Activated T-helper 1 cell treated with anti-CD3 and anti-CD28 coated beads, Interleukin-12 subunit alpha, Interleukin-12 subunit beta, Interleukin-2, Interleukin-4 antibody, amounts not matched to agents 30 ng/mL and 10 ng/mL and 1 ng/mL, durations not matched to agents 14 hours and 24 hours and 36 hours (primary cell): Measurements from ENCODE around the gene RAB3D. TPM values are rescaled to one million over a fixed set of nuclear protein-coding genes. Genes with fewer than 3 reads are reported as not detected.

Experiments
- DNase-seq: peaks from one replicate; pipeline ENCODE4 v3.0.0; 2021; ENCODE audit warnings: low spot score
- H3K27ac Mint-ChIP-seq: one replicate; pipeline ENCODE4 v1.8.0; 2021; ENCODE audit warnings: mild to moderate bottlenecking, mixed read lengths
- H3K27me3 Mint-ChIP-seq: one replicate; pipeline ENCODE4 v1.8.0; 2022; ENCODE audit warnings: mild to moderate bottlenecking, moderate library complexity, mixed read lengths; ENCODE audit not compliant: insufficient read depth
- H3K36me3 Mint-ChIP-seq: one replicate; pipeline ENCODE4 v1.8.0; 2021; ENCODE audit warnings: low read depth, mixed read lengths
- H3K4me1 Mint-ChIP-seq: one replicate; pipeline ENCODE4 v1.8.0; 2021; ENCODE audit warnings: low read depth, mixed read lengths
- H3K4me3 Mint-ChIP-seq: one replicate; pipeline ENCODE4 v1.8.0; 2021; ENCODE audit warnings: mild to moderate bottlenecking, moderate library complexity, mixed read lengths
- H3K9me3 Mint-ChIP-seq: one replicate; pipeline ENCODE4 v1.8.0; 2021; ENCODE audit warnings: mixed read lengths
- intact Hi-C: fragments of 100-400 bp; cut with micrococcal nuclease; formaldehyde crosslinking; loops from one replicate; pipeline ENCODE4 v1.15.1; 2024
- total RNA-seq: library from RNA; stranded (reverse); gene quantifications from 2 replicates; pipeline ENCODE4 v1.2.3, GENCODE V29; 2022

The RAB3D gene
- total RNA-seq, 1 donor from 2014 or later, result 6.9 TPM

DNA sequence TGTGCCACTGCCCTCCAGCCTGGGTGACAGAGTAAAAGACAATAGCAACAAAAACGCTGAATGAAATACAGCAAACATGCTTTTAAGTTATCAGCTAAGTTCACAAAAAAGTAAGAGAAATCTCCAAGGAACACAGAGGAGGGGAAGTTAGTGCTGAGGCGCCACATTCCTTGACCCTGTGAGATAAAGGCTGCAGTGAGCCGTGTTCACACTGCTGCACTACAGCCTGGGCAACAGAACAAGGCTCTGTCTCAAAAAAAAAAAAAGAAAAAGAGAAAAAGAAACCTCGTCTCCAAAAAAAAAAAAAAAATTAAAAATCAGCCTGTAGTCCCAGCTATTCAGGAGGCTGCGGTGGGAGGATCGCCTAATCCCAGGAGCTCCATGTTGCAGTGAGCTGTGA is 60.8 kb downstream of the RAB3D start:
- Mint-ChIP-seq H3K36me3 (no peaks in the 10 kb centered on the region), H3K4me3 (no peak overlapping the region), H3K27me3 (peaks cover 53% of the 10 kb centered on the region), H3K27ac (no peak overlapping the region), H3K4me1 (peaks cover 9% of the 10 kb centered on the region), H3K9me3 (no peaks in the 10 kb centered on the region)
- no peak for DNase-seq
- intact Hi-C loops, result no loop called here

DNA sequence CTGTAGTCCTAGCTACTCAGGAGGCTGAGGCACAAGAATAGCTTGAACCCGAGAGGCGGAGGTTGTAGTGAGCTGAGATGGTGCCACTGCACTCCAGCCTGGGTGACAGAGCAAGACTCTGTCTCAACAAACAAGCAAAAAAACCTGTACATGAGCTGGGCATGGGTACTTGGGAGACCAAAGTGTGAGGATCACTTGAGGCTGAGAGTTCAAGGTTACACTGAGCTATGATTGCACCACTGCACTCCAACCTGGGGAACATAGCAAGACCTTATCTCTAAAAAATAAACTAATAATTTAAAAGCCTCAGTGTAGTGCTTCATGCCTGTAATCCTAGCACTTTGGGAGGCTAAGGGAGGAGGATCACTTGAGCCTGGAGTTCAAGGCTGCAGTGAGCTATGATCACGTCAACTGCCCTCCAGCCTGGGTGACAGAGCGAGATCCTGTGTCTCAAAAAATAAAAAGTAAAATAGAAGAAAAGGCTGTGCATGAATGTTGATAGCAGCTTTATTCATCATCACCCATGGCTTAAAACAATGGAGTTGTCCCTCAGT is 64.8 kb downstream of the RAB3D start:
- Mint-ChIP-seq H3K36me3 (no peaks in the 10 kb centered on the region), H3K27ac (no peak overlapping the region), H3K9me3 (no peaks in the 10 kb centered on the region), H3K4me3 (no peak overlapping the region), H3K27me3 (peaks cover 49% of the 10 kb centered on the region), H3K4me1 (peaks cover 5% of the 10 kb centered on the region)
- DNase-seq, result no peak
- intact Hi-C loops, result no loop called here

DNA sequence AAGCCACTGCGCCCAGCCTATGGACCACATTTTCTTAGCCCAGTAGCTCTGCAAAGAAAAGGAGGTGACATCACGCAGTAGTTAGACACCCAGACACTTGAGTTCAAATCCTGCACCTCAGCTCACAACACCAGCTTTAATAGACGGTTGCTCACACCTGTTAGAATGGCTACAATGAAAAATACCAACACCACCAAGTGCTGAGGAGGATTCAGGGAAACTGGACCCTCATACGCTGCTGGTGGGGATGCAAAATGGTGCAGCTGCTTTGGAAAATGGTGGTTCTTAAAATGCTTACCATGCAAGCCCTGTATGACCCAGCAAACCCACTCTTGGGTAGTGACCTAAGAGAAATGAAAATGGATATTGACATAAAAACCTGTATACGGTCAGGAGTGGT is 65.5 kb downstream of the RAB3D start:
- H3K36me3 Mint-ChIP-seq, result no peaks in the 10 kb centered on the region
- no peak overlapping the region for H3K4me3 Mint-ChIP-seq
- H3K27me3 Mint-ChIP-seq, result peaks cover 50% of the 10 kb centered on the region
- no peak for DNase-seq
- no peaks in the 10 kb centered on the region for H3K4me1 Mint-ChIP-seq
- H3K27ac Mint-ChIP-seq, result no peak overlapping the region
- intact Hi-C loops, result no loop called here
- H3K9me3 Mint-ChIP-seq, result no peaks in the 10 kb centered on the region

DNA sequence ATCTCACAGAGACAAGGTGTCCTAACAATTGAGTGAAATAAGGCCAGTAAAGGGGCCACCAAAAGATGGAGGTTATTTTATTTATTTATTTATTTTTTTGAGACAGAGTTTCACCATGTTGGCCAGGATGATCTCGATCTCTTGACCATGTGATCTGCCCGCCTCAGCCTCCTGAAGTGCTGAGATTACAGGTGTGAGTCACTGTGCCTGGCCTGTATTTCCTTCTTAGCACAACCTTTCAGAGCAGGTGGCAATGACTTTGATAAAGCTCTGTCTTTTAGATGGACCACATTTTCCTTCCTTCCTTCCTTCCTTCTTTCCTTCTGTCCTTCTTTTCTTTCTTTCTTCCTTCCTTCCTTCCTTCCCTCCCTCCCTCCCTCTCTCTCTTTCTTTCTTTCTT is 66.2 kb downstream of the RAB3D start:
- intact Hi-C loops, result no loop called here
- Mint-ChIP-seq H3K4me1 (no peaks in the 10 kb centered on the region), H3K4me3 (no peak overlapping the region), H3K36me3 (no peaks in the 10 kb centered on the region), H3K9me3 (no peaks in the 10 kb centered on the region), H3K27ac (no peak overlapping the region), H3K27me3 (peaks cover 50% of the 10 kb centered on the region)
- DNase-seq, result no peak

Other genes starting within 250 kb of the RAB3D start
- gene SPC24, start 183.9 kb downstream of the RAB3D start, total RNA-seq, result 30.3 and 30.4 TPM in 2 replicates
- 2.7 and 3.9 TPM in 2 replicates for gene KANK2, start 142.1 kb downstream of the RAB3D start, total RNA-seq
- gene ANGPTL8, start 100.0 kb downstream of the RAB3D start, total RNA-seq, result not detected in 2 replicates
- 1.1 and 1.2 TPM in 2 replicates for gene DOCK6, start 77.1 kb downstream of the RAB3D start, total RNA-seq
- not detected in 2 replicates for gene TSPAN16, start 43.5 kb downstream of the RAB3D start, total RNA-seq
- 26.6 and 31.2 TPM in 2 replicates for gene TMEM205, start 6.6 kb upstream of the RAB3D start, total RNA-seq
- 10.7 and 14.4 TPM in 2 replicates for gene CCDC159, start 6.9 kb upstream of the RAB3D start, total RNA-seq
- gene PLPPR2, start 15.8 kb upstream of the RAB3D start, total RNA-seq, result 2.0 TPM in 2 replicates
- 3.2 and 3.9 TPM in 2 replicates for gene SWSAP1, start 35.0 kb upstream of the RAB3D start, total RNA-seq
- 7.3 and 7.9 TPM in 2 replicates for gene EPOR, start 44.7 kb upstream of the RAB3D start, total RNA-seq
- gene RGL3, start 79.7 kb upstream of the RAB3D start, total RNA-seq, result not detected in 2 replicates
- gene ODAD3, start 95.5 kb upstream of the RAB3D start, total RNA-seq, result not detected in 2 replicates
- 322 and 334 TPM in 2 replicates for gene PRKCSH, start 96.0 kb upstream of the RAB3D start, total RNA-seq
- 0.34 TPM in 1 of 2 replicates, not detected in the other for gene ELAVL3, start 141.4 kb upstream of the RAB3D start, total RNA-seq
- 19.9 and 23.1 TPM in 2 replicates for gene ZNF653, start 166.2 kb upstream of the RAB3D start, total RNA-seq
- gene ECSIT, start 189.5 kb upstream of the RAB3D start, total RNA-seq, result 37.3 and 38.8 TPM in 2 replicates
- not detected in 2 replicates for gene CNN1, start 199.2 kb upstream of the RAB3D start, total RNA-seq
- gene ELOF1, start 219.6 kb upstream of the RAB3D start, total RNA-seq, result 76.7 and 77.6 TPM in 2 replicates
- gene ACP5, start 238.0 kb upstream of the RAB3D start, total RNA-seq, result 12.0 and 13.4 TPM in 2 replicates